ENCODE data around the gene UBR2. TPM values are rescaled to one million over a fixed set of nuclear protein-coding genes. Genes with fewer than 3 reads are reported as not detected.
A peak's percentile ranks its signal among the peaks of the same experiment; 100 is the strongest.

The UBR2 gene
- total RNA-seq (2012; rRNA removed): 16.8 and 21.8 TPM in 2 replicates

GRCh38 chr6:42563697-42564505, at the start of gene UBR2:
Gene UBR2 (plus strand): TSS chr6:42564029. CDS start chr6:42564320, 291 bp downstream.
- peaks cover 7% of the 10 kb centered on the region for H3K4me1 ChIP-seq (ENCODE audit: control insufficient read depth, insufficient read depth, low read length)
- peak within 1 kb of the TSS; percentile 89 for H3K4me3 ChIP-seq (ENCODE audit: low read length)
- peak within 1 kb of the TSS; percentile 94 for H3K9ac ChIP-seq (ENCODE audit: low read depth, low read length)
- H3K4me2 ChIP-seq (ENCODE audit: low read length): peak within 1 kb of the TSS; percentile 86
- no peaks in the 10 kb centered on the region for H3K9me3 ChIP-seq (replicated peaks; ENCODE audit: low read length)
- no peaks in the 10 kb centered on the region for H3K36me3 ChIP-seq (ENCODE audit: insufficient read depth, low read length)
- H3K27me3 ChIP-seq (ENCODE audit: control insufficient read depth, insufficient read depth, low read length): no peaks in the 10 kb centered on the region

GRCh38 chr6:42514745-42515144, 49.1 kb upstream of the UBR2 start:
- Histone ChIP-seq H3K4me2 (ENCODE audit: low read length) (no peak overlapping the region), H3K9ac (ENCODE audit: low read depth, low read length) (no peak overlapping the region), H3K9me3 (replicated peaks; ENCODE audit: low read length) (no peaks in the 10 kb centered on the region), H3K4me1 (ENCODE audit: control insufficient read depth, insufficient read depth, low read length) (no peaks in the 10 kb centered on the region), H3K27me3 (ENCODE audit: control insufficient read depth, insufficient read depth, low read length) (no peaks in the 10 kb centered on the region), H3K36me3 (ENCODE audit: insufficient read depth, low read length) (no peaks in the 10 kb centered on the region), H3K4me3 (ENCODE audit: low read length) (no peak overlapping the region)

- Histone ChIP-seq H3K4me3 (ENCODE audit: low read length) (no peak overlapping the region), H3K9me3 (replicated peaks; ENCODE audit: low read length) (no peaks in the 10 kb centered on the region), H3K27me3 (ENCODE audit: control insufficient read depth, insufficient read depth, low read length) (no peaks in the 10 kb centered on the region), H3K36me3 (ENCODE audit: insufficient read depth, low read length) (no peaks in the 10 kb centered on the region), H3K9ac (ENCODE audit: low read depth, low read length) (no peak overlapping the region), H3K4me1 (ENCODE audit: control insufficient read depth, insufficient read depth, low read length) (no peaks in the 10 kb centered on the region), H3K4me2 (ENCODE audit: low read length) (no peak overlapping the region)
These were observed 44.0 kb upstream of the UBR2 start for GRCh38 chr6:42519779-42520178.

GRCh38 chr6:42520786-42521607, 42.8 kb upstream of the UBR2 start:
- Histone ChIP-seq H3K4me3 (ENCODE audit: low read length) (no peak overlapping the region), H3K4me2 (ENCODE audit: low read length) (no peak overlapping the region), H3K9me3 (replicated peaks; ENCODE audit: low read length) (no peaks in the 10 kb centered on the region), H3K27me3 (ENCODE audit: control insufficient read depth, insufficient read depth, low read length) (no peaks in the 10 kb centered on the region), H3K4me1 (ENCODE audit: control insufficient read depth, insufficient read depth, low read length) (no peaks in the 10 kb centered on the region), H3K9ac (ENCODE audit: low read depth, low read length) (no peak overlapping the region), H3K36me3 (ENCODE audit: insufficient read depth, low read length) (no peaks in the 10 kb centered on the region)

GRCh38 chr6:42522036-42522435, 41.8 kb upstream of the UBR2 start:
- H3K9ac ChIP-seq (ENCODE audit: low read depth, low read length): no peak overlapping the region
- H3K4me3 ChIP-seq (ENCODE audit: low read length): no peak overlapping the region
- H3K36me3 ChIP-seq (ENCODE audit: insufficient read depth, low read length): no peaks in the 10 kb centered on the region
- no peaks in the 10 kb centered on the region for H3K9me3 ChIP-seq (replicated peaks; ENCODE audit: low read length)
- H3K27me3 ChIP-seq (ENCODE audit: control insufficient read depth, insufficient read depth, low read length): no peaks in the 10 kb centered on the region
- no peak overlapping the region for H3K4me2 ChIP-seq (ENCODE audit: low read length)
- no peaks in the 10 kb centered on the region for H3K4me1 ChIP-seq (ENCODE audit: control insufficient read depth, insufficient read depth, low read length)

- no peak overlapping the region for H3K4me3 ChIP-seq (ENCODE audit: low read length)
- H3K27me3 ChIP-seq (ENCODE audit: control insufficient read depth, insufficient read depth, low read length): no peaks in the 10 kb centered on the region
- H3K36me3 ChIP-seq (ENCODE audit: insufficient read depth, low read length): no peaks in the 10 kb centered on the region
- no peaks in the 10 kb centered on the region for H3K4me1 ChIP-seq (ENCODE audit: control insufficient read depth, insufficient read depth, low read length)
- H3K4me2 ChIP-seq (ENCODE audit: low read length): no peak overlapping the region
- no peak overlapping the region for H3K9ac ChIP-seq (ENCODE audit: low read depth, low read length)
- no peaks in the 10 kb centered on the region for H3K9me3 ChIP-seq (replicated peaks; ENCODE audit: low read length)
These were observed 40.7 kb upstream of the UBR2 start for GRCh38 chr6:42522942-42523814.

GRCh38 chr6:42525206-42525605, 38.6 kb upstream of the UBR2 start:
- no peaks in the 10 kb centered on the region for H3K36me3 ChIP-seq (ENCODE audit: insufficient read depth, low read length)
- H3K9ac ChIP-seq (ENCODE audit: low read depth, low read length): no peak overlapping the region
- no peaks in the 10 kb centered on the region for H3K27me3 ChIP-seq (ENCODE audit: control insufficient read depth, insufficient read depth, low read length)
- no peaks in the 10 kb centered on the region for H3K4me1 ChIP-seq (ENCODE audit: control insufficient read depth, insufficient read depth, low read length)
- no peak overlapping the region for H3K4me3 ChIP-seq (ENCODE audit: low read length)
- no peak overlapping the region for H3K4me2 ChIP-seq (ENCODE audit: low read length)
- no peaks in the 10 kb centered on the region for H3K9me3 ChIP-seq (replicated peaks; ENCODE audit: low read length)

- Histone ChIP-seq H3K9me3 (replicated peaks; ENCODE audit: low read length) (no peaks in the 10 kb centered on the region), H3K4me3 (ENCODE audit: low read length) (no peak overlapping the region), H3K9ac (ENCODE audit: low read depth, low read length) (no peak overlapping the region)
These were observed 37.2 kb upstream of the UBR2 start for GRCh38 chr6:42526616-42527015.

GRCh38 chr6:42527204-42527603, 36.6 kb upstream of the UBR2 start:
- Histone ChIP-seq H3K4me1 (ENCODE audit: control insufficient read depth, insufficient read depth, low read length) (no peaks in the 10 kb centered on the region), H3K36me3 (ENCODE audit: insufficient read depth, low read length) (no peaks in the 10 kb centered on the region), H3K4me3 (ENCODE audit: low read length) (no peak overlapping the region), H3K27me3 (ENCODE audit: control insufficient read depth, insufficient read depth, low read length) (no peaks in the 10 kb centered on the region), H3K4me2 (ENCODE audit: low read length) (no peak overlapping the region), H3K9me3 (replicated peaks; ENCODE audit: low read length) (no peaks in the 10 kb centered on the region), H3K9ac (ENCODE audit: low read depth, low read length) (no peak overlapping the region)

More at GRCh38 chr6:42526616-42527015, 37.2 kb upstream of the UBR2 start:
- H3K4me2 ChIP-seq (ENCODE audit: low read length): no peak overlapping the region
- H3K36me3 ChIP-seq (ENCODE audit: insufficient read depth, low read length): no peaks in the 10 kb centered on the region
- H3K4me1 ChIP-seq (ENCODE audit: control insufficient read depth, insufficient read depth, low read length): no peaks in the 10 kb centered on the region
- no peaks in the 10 kb centered on the region for H3K27me3 ChIP-seq (ENCODE audit: control insufficient read depth, insufficient read depth, low read length)

GRCh38 chr6:42530296-42530695, 33.5 kb upstream of the UBR2 start:
- Histone ChIP-seq H3K4me3 (ENCODE audit: low read length) (no peak overlapping the region), H3K9ac (ENCODE audit: low read depth, low read length) (no peak overlapping the region), H3K4me1 (ENCODE audit: control insufficient read depth, insufficient read depth, low read length) (no peaks in the 10 kb centered on the region), H3K27me3 (ENCODE audit: control insufficient read depth, insufficient read depth, low read length) (no peaks in the 10 kb centered on the region), H3K36me3 (ENCODE audit: insufficient read depth, low read length) (no peaks in the 10 kb centered on the region), H3K4me2 (ENCODE audit: low read length) (no peak overlapping the region), H3K9me3 (replicated peaks; ENCODE audit: low read length) (no peaks in the 10 kb centered on the region)

- H3K4me3 ChIP-seq (ENCODE audit: low read length): no peak overlapping the region
- H3K4me2 ChIP-seq (ENCODE audit: low read length): no peak overlapping the region
These were observed 33.1 kb upstream of the UBR2 start for GRCh38 chr6:42530751-42531150.

More at GRCh38 chr6:42530751-42531150, 33.1 kb upstream of the UBR2 start:
- no peak overlapping the region for H3K9ac ChIP-seq (ENCODE audit: low read depth, low read length)
- H3K36me3 ChIP-seq (ENCODE audit: insufficient read depth, low read length): no peaks in the 10 kb centered on the region
- H3K4me1 ChIP-seq (ENCODE audit: control insufficient read depth, insufficient read depth, low read length): no peaks in the 10 kb centered on the region
- no peaks in the 10 kb centered on the region for H3K27me3 ChIP-seq (ENCODE audit: control insufficient read depth, insufficient read depth, low read length)
- no peaks in the 10 kb centered on the region for H3K9me3 ChIP-seq (replicated peaks; ENCODE audit: low read length)
